Limb (tissue), 2 donors: ENCODE results near the gene XAGE3.
"Not testable (repeated sequence)": the region's sequence is repeated elsewhere in the genome, so short reads cannot be mapped to it uniquely, and the experiment has no call there.

Experiments used
- DNase-seq, 2 donors: peaks; one replicate each; pipeline ENCODE4 v3.0.0-alpha.2; 2016; ENCODE audit errors: extremely low spot score in 2 of 2

Gene XAGE3

GRCh38 chrX:52843619-52844018 lies 24.3 kb downstream of the XAGE3 start:
- DNase-seq: not testable (repeated sequence)

GRCh38 chrX:52839137-52839536 lies 28.7 kb downstream of the XAGE3 start:
- no peak for DNase-seq

- no peak for DNase-seq
These were observed 37.3 kb downstream of the XAGE3 start for GRCh38 chrX:52830551-52830950.

GRCh38 chrX:52824608-52825007 lies 43.3 kb downstream of the XAGE3 start:
- no peak for DNase-seq

GRCh38 chrX:52821079-52821760 lies 46.7 kb downstream of the XAGE3 start:
- no peak for DNase-seq

GRCh38 chrX:52819788-52820187 lies 48.1 kb downstream of the XAGE3 start:
- DNase-seq: no peak
